Duodenal mucosa (tissue), 2 donors: ENCODE measurements around the gene HGS.
A peak's percentile ranks its signal among the peaks of the same experiment; 100 is the strongest.

ENCODE experiments used
- H3K27ac ChIP-seq: one replicate; pipeline ENCODE4 v1.7.0; 2013; ENCODE audit warnings: low read depth, low read length
- H3K27me3 ChIP-seq, 2 donors: one replicate each; pipeline ENCODE4 v1.7.0; 2013; ENCODE audit warnings: low read length in 2 of 2, control low read depth in 1 of 2; ENCODE audit not compliant: insufficient read depth in 2 of 2, control insufficient read depth in 1 of 2
- H3K36me3 ChIP-seq, 2 donors: one replicate each; pipeline ENCODE4 v1.7.0; 2013; ENCODE audit warnings: low read length in 2 of 2, control low read depth in 1 of 2; ENCODE audit not compliant: insufficient read depth in 2 of 2, control insufficient read depth in 1 of 2
- H3K4me1 ChIP-seq, 2 donors: one replicate each; pipeline ENCODE4 v1.7.0; 2013; ENCODE audit warnings: low read length in 2 of 2, control low read depth in 1 of 2; ENCODE audit not compliant: insufficient read depth in 2 of 2, control insufficient read depth in 1 of 2
- H3K4me3 ChIP-seq, 2 donors: one replicate each; pipeline ENCODE4 v1.7.0; 2013; ENCODE audit warnings: low read length in 2 of 2, low read depth in 1 of 2
- H3K9ac ChIP-seq, 2 donors: one replicate each; pipeline ENCODE4 v1.7.0; 2013; ENCODE audit warnings: low read length in 2 of 2, low read depth in 1 of 2
- H3K9me3 ChIP-seq, 2 donors: one replicate each; pipeline ENCODE4 v1.7.0; 2013; ENCODE audit warnings: low read length in 2 of 2, control low read depth in 1 of 2; ENCODE audit not compliant: control insufficient read depth in 1 of 2

Gene HGS

GRCh38 chr17:81712468-81713003, 28.7 kb downstream of the HGS start:
- Histone ChIP-seq H3K4me1 (peaks cover 25 to 40% of the 10 kb centered on the region in 2 donors), H3K27ac (peak overlapping the region; percentile 50)

GRCh38 chr17:81713004-81713555, 29.3 kb downstream of the HGS start:
- peaks cover 4 to 15% of the 10 kb centered on the region in 2 donors for H3K36me3 ChIP-seq
- H3K4me1 ChIP-seq: peaks cover 25 to 40% of the 10 kb centered on the region in 2 donors
- H3K27me3 ChIP-seq: no peaks in the 10 kb centered on the region
- H3K4me3 ChIP-seq: peak overlapping the region; percentile 66 to 75
- peak overlapping the region; percentile 70 to 75 for H3K9ac ChIP-seq
- no peaks in the 10 kb centered on the region for H3K9me3 ChIP-seq
- no peak overlapping the region for H3K27ac ChIP-seq

More at GRCh38 chr17:81712468-81713003, 28.7 kb downstream of the HGS start:
- peak overlapping the region; percentile 70 to 75 for H3K9ac ChIP-seq
- peaks cover 4 to 17% of the 10 kb centered on the region in 2 donors for H3K36me3 ChIP-seq
- H3K9me3 ChIP-seq: no peaks in the 10 kb centered on the region
- H3K27me3 ChIP-seq: no peaks in the 10 kb centered on the region
- H3K4me3 ChIP-seq: peak overlapping the region; percentile 66 to 75

DNA sequence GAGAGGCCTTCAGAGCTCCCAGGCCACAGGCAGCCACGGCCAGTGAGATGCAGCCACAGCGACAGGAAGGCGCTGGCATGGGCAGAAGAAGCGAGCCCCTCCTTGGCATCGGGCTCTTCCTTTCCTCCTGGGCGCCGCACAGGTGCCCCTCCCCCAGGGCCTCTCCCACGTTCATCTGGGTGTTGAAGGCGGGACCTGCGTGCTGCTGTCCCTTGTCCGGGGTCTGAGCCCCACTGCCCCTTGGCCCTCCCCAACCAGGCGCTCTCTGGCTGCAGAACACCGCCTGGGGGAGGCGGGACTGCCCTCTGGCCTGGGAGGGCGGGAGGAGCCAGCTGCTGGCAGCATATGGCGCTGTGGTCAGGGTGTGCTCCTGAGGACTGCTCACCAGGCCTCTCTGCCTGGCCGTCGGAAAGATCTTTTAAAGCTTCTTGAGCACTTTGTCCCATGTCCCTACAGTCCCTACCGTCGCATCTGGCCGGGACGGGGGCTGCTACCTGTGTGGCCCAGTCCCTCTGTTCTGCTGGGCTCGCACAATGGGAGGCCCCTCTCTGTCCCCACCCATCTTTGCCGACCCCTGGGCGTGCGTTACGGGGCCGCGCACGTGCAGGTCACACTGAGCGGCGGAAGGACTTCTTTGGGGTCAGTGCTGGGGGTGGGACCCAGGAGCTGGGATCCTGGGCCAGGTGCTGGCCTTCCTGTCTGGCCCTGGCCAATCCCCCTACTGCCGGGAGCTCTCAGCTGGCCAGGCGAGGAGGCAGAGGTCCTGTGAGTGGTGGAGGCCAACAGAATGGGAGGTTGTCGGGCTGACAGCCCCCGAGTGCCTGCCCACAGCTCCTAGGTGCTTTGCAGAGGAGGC, 30.0 kb downstream of the HGS start:
- H3K4me1 ChIP-seq: peaks cover 25 to 40% of the 10 kb centered on the region in 2 donors

GRCh38 chr17:81714412-81715106, 30.7 kb downstream of the HGS start:
- Histone ChIP-seq H3K36me3 (peaks cover 4 to 11% of the 10 kb centered on the region in 2 donors), H3K27me3 (no peaks in the 10 kb centered on the region), H3K27ac (no peak overlapping the region), H3K4me1 (peaks cover 25 to 40% of the 10 kb centered on the region in 2 donors), H3K9me3 (no peaks in the 10 kb centered on the region), H3K9ac (peak overlapping the region in 1 of 2 donors; percentile 70), H3K4me3 (peak overlapping the region in 1 of 2 donors; percentile 66)

More for the DNA sequence above, 30.0 kb downstream of the HGS start:
- Histone ChIP-seq H3K9ac (peak overlapping the region; percentile 70 to 75), H3K27ac (peak overlapping the region; percentile 3), H3K36me3 (peaks cover 4 to 8% of the 10 kb centered on the region in 2 donors), H3K27me3 (no peaks in the 10 kb centered on the region), H3K9me3 (no peaks in the 10 kb centered on the region), H3K4me3 (peak overlapping the region; percentile 66 to 75)

DNA sequence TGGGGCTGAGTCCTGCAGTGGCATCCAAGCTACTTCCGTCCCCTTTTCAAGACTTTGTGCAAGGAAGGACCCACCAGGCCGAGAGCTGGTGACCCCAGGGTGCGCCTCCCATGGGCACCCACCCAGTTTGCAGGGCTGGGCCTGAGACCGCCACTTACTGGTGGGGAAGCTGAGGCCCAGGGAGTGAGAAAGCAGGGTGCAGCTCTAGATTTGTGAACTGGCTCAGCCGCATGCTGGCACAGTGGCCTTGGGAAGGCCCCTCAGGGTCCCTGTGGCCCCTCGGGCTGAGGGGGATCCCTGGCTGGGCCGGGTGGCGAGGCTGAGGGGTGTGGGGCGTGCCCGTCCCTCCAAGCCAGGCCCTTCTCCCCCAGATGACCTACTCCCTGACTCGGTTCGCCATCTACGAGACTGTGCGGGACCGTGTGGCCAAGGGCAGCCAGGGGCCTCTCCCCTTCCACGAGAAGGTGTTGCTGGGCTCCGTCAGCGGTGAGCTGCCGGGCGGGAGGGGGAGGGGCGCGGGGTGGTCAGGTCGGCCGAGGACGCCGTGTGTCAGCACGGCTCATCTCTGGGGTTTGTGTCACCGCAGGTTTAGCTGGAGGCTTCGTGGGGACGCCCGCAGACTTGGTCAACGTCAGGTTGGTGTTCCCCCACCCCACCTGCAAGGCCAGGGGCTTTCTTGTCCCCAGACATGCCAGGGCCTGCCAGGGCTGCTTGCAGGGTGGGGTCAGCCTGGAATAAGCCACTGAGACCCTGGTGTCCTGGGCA, 31.5 kb downstream of the HGS start:
- Histone ChIP-seq H3K27ac (no peak overlapping the region), H3K4me3 (no peak overlapping the region), H3K4me1 (peaks cover 21 to 35% of the 10 kb centered on the region in 2 donors), H3K27me3 (no peaks in the 10 kb centered on the region), H3K36me3 (peaks cover 4 to 11% of the 10 kb centered on the region in 2 donors), H3K9me3 (no peaks in the 10 kb centered on the region), H3K9ac (no peak overlapping the region)

DNA sequence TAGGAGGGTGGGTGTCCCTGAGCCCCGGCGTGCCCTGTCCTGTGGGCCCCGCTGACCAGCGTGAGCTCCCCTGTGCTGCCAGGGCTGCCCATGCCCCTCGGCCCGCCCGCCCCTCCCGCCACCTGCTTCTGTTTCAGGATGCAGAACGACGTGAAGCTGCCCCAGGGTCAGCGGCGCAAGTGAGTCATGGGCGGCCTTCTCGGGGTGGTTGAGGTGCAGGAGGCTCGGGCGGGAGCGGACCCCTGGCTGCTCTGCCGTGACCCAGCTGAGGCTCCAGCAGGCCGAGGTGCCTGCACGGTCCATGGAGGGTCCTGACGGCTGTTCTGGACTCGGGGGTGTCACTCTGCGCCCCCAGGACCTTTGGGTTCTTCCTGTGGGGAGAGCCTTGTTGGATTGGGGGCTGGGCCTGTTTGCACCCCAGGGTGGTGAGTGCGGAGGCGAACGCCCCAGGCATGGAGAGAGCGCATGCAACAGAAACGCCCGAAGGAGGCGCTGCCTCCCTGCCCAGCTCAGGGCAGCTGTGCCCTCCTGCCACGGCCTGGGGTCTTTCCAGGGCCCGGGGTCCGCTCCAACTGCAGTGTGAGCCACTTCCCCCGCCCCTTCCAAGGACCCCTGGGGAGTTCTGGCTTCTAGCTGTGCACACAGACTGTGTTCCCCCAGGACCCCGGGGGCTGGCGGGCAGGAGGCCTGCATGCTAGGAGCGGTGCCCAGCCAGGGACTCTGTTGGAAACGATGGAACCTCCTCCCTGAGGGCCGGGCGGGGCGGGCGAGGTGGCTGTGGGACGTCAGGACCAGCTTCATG, 32.3 kb downstream of the HGS start:
- H3K27me3 ChIP-seq: no peaks in the 10 kb centered on the region
- H3K27ac ChIP-seq: no peak overlapping the region
- no peaks in the 10 kb centered on the region for H3K9me3 ChIP-seq
- H3K36me3 ChIP-seq: peaks cover 4 to 11% of the 10 kb centered on the region in 2 donors
- H3K4me1 ChIP-seq: peaks cover 13 to 27% of the 10 kb centered on the region in 2 donors
- H3K9ac ChIP-seq: no peak overlapping the region
- H3K4me3 ChIP-seq: no peak overlapping the region

- peaks cover 4 to 11% of the 10 kb centered on the region in 2 donors for H3K36me3 ChIP-seq
- H3K4me3 ChIP-seq: no peak overlapping the region
- H3K9me3 ChIP-seq: no peaks in the 10 kb centered on the region
- no peak overlapping the region for H3K27ac ChIP-seq
- H3K27me3 ChIP-seq: no peaks in the 10 kb centered on the region
- H3K9ac ChIP-seq: no peak overlapping the region
- H3K4me1 ChIP-seq: peaks cover 12 to 25% of the 10 kb centered on the region in 2 donors
These were observed 32.8 kb downstream of the HGS start for GRCh38 chr17:81716674-81716996.

GRCh38 chr17:81717049-81717765, 33.4 kb downstream of the HGS start:
- Histone ChIP-seq H3K9ac (no peak overlapping the region), H3K36me3 (peaks cover 4 to 11% of the 10 kb centered on the region in 2 donors), H3K27me3 (no peaks in the 10 kb centered on the region), H3K4me3 (no peak overlapping the region), H3K27ac (no peak overlapping the region), H3K4me1 (peaks cover 18 to 30% of the 10 kb centered on the region in 2 donors), H3K9me3 (no peaks in the 10 kb centered on the region)
